ENCODE results near the gene FAM227B.

The FAM227B gene

DNA sequence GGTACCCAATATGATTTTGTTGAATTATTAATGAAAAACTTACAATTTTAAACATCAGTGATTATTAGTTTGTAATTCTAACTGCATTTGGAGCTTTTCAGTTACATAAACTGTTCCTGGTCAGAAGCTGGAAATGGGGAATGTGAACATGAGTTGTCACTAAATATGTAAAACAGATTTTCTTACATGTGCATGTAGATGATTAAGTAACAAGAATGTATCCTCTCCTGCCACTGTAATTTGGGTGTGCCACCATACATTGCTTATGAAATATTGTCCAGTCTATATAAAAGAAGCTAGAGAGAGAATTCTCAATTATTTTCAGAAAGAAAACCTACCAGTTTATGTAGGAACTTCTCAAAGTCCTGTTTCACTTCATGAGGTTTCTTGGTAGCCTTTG lies 289.2 kb downstream of the FAM227B start:
- no peak overlapping the region for H3K4me3 ChIP-seq (ENCODE audit: low read length, poor library complexity, severe bottlenecking)
- no peak overlapping the region for H2AFZ ChIP-seq (ENCODE audit: low read length)
- no peaks in the 10 kb centered on the region for H3F3A ChIP-seq (ENCODE audit: low read depth)
- no peak overlapping the region for H3K4me2 ChIP-seq (ENCODE audit: low read depth, low read length, poor library complexity, severe bottlenecking)
- H3K4me1 ChIP-seq (ENCODE audit: insufficient read depth, low read length, poor library complexity, severe bottlenecking), result no peaks in the 10 kb centered on the region
- H3K36me3 ChIP-seq (ENCODE audit: insufficient read depth, low read length), result no peaks in the 10 kb centered on the region
- H3K9me2 ChIP-seq (replicated peaks; ENCODE audit: low read depth, low read length), result no peaks in the 10 kb centered on the region
- H3K27me3 ChIP-seq (ENCODE audit: insufficient read depth, low read length, poor library complexity, severe bottlenecking), result no peaks in the 10 kb centered on the region
- H3K9ac ChIP-seq (ENCODE audit: low read depth, low read length, poor library complexity, severe bottlenecking), result no peak overlapping the region
- H3K79me2 ChIP-seq (ENCODE audit: insufficient read depth, low read length), result no peaks in the 10 kb centered on the region
- H3K9me3 ChIP-seq (ENCODE audit: insufficient read depth, low read depth, low read length), result no peaks in the 10 kb centered on the region
- TF ChIP-seq EZH2phosphoT487 (IDR thresholded peaks at IDR 0.05; ENCODE audit: borderline replicate concordance), result no peak
- TF ChIP-seq, protein P1, sequence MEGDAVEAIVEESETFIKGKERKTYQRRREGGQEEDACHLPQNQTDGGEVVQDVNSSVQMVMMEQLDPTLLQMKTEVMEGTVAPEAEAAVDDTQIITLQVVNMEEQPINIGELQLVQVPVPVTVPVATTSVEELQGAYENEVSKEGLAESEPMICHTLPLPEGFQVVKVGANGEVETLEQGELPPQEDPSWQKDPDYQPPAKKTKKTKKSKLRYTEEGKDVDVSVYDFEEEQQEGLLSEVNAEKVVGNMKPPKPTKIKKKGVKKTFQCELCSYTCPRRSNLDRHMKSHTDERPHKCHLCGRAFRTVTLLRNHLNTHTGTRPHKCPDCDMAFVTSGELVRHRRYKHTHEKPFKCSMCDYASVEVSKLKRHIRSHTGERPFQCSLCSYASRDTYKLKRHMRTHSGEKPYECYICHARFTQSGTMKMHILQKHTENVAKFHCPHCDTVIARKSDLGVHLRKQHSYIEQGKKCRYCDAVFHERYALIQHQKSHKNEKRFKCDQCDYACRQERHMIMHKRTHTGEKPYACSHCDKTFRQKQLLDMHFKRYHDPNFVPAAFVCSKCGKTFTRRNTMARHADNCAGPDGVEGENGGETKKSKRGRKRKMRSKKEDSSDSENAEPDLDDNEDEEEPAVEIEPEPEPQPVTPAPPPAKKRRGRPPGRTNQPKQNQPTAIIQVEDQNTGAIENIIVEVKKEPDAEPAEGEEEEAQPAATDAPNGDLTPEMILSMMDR (conservative IDR thresholded peaks at IDR 0.05; ENCODE audit: low read length), result no peak
- no peaks in the 10 kb centered on the region for H4K20me1 ChIP-seq (ENCODE audit: insufficient read depth, low read length, poor library complexity, severe bottlenecking)

DNA sequence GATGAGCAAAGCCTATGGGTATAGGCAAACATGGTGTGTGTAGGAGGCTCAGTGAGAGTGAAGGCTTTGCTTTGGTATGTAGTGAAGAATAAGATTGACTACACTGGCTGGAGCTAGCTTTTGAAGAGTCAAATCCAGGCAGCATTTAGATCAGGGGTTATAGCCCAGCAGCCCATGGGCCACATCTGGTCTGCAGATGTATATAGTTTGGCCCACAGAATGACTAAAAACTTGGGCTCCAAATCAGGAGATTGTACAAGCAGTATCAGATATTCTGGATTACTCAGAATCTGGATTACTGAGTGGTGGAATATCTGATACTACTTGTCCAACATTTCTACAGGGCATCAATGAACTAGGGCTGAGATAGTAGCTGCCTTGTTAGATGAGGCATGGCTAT lies 290.5 kb downstream of the FAM227B start:
- Histone ChIP-seq H3K27me3 (ENCODE audit: insufficient read depth, low read length, poor library complexity, severe bottlenecking) (no peaks in the 10 kb centered on the region), H3K79me2 (ENCODE audit: insufficient read depth, low read length) (no peaks in the 10 kb centered on the region), H3K4me3 (ENCODE audit: low read length, poor library complexity, severe bottlenecking) (no peak overlapping the region), H4K20me1 (ENCODE audit: insufficient read depth, low read length, poor library complexity, severe bottlenecking) (no peaks in the 10 kb centered on the region), H3K36me3 (ENCODE audit: insufficient read depth, low read length) (no peaks in the 10 kb centered on the region), H3F3A (ENCODE audit: low read depth) (no peaks in the 10 kb centered on the region), H3K4me1 (ENCODE audit: insufficient read depth, low read length, poor library complexity, severe bottlenecking) (no peaks in the 10 kb centered on the region), H3K9me3 (ENCODE audit: insufficient read depth, low read depth, low read length) (no peaks in the 10 kb centered on the region), H3K4me2 (ENCODE audit: low read depth, low read length, poor library complexity, severe bottlenecking) (no peak overlapping the region), H2AFZ (ENCODE audit: low read length) (no peak overlapping the region), H3K9me2 (replicated peaks; ENCODE audit: low read depth, low read length) (no peaks in the 10 kb centered on the region), H3K9ac (ENCODE audit: low read depth, low read length, poor library complexity, severe bottlenecking) (no peak overlapping the region)
- TF ChIP-seq, protein P1 (conservative IDR thresholded peaks at IDR 0.05; ENCODE audit: low read length), result no peak
- no peak for TF ChIP-seq EZH2phosphoT487 (IDR thresholded peaks at IDR 0.05; ENCODE audit: borderline replicate concordance)

DNA sequence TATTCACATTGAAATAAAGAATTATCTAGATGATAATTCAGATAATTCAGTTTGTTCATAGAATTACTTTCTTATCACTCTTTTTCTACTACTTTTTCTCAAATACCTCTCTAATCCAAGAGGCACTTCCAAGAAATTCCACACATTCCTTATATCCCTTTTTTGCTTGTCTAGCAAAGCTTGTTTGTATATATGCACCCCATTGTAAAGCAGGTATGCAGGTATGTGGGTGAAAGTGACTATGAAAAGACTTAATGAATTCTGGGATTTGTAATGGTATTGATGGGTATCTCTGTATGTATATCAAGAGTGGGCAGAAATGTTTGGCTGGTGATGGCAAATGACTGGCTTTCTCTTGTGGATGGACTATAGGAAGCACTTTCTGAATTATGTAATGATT lies 291.7 kb downstream of the FAM227B start:
- H3K36me3 ChIP-seq (ENCODE audit: insufficient read depth, low read length), result no peaks in the 10 kb centered on the region
- H4K20me1 ChIP-seq (ENCODE audit: insufficient read depth, low read length, poor library complexity, severe bottlenecking), result no peaks in the 10 kb centered on the region
- no peak overlapping the region for H3K4me3 ChIP-seq (ENCODE audit: low read length, poor library complexity, severe bottlenecking)
- no peak overlapping the region for H3K4me2 ChIP-seq (ENCODE audit: low read depth, low read length, poor library complexity, severe bottlenecking)
- H3K9me2 ChIP-seq (replicated peaks; ENCODE audit: low read depth, low read length), result no peaks in the 10 kb centered on the region
- H3K9me3 ChIP-seq (ENCODE audit: insufficient read depth, low read depth, low read length), result no peaks in the 10 kb centered on the region
- no peak overlapping the region for H2AFZ ChIP-seq (ENCODE audit: low read length)
- no peaks in the 10 kb centered on the region for H3F3A ChIP-seq (ENCODE audit: low read depth)
- TF ChIP-seq, protein P1 (conservative IDR thresholded peaks at IDR 0.05; ENCODE audit: low read length), result no peak
- TF ChIP-seq EZH2phosphoT487 (IDR thresholded peaks at IDR 0.05; ENCODE audit: borderline replicate concordance), result no peak
- no peaks in the 10 kb centered on the region for H3K79me2 ChIP-seq (ENCODE audit: insufficient read depth, low read length)
- H3K9ac ChIP-seq (ENCODE audit: low read depth, low read length, poor library complexity, severe bottlenecking), result no peak overlapping the region
- H3K4me1 ChIP-seq (ENCODE audit: insufficient read depth, low read length, poor library complexity, severe bottlenecking), result no peaks in the 10 kb centered on the region
- H3K27me3 ChIP-seq (ENCODE audit: insufficient read depth, low read length, poor library complexity, severe bottlenecking), result no peaks in the 10 kb centered on the region

Measured in Loucy (cell line).